Aorta (tissue), 5 donors: ENCODE measurements around the gene CD46. TPM values are rescaled to one million over a fixed set of nuclear protein-coding genes. Genes with fewer than 3 reads are reported as not detected.
"Not testable (repeated sequence)": the region's sequence is repeated elsewhere in the genome, so short reads cannot be mapped to it uniquely, and the experiment has no call there.

ENCODE experiments used
- ATAC-seq: fragments of 200-7000 bp; cut with Tn5 transposase; one replicate; pipeline ENCODE4 v1.9.1; 2022; ENCODE audit warnings: moderate library complexity; ENCODE audit not compliant: low FRiP score
- DNase-seq, 2 donors: peaks; one replicate each; pipeline ENCODE4 v3.0.0-alpha.2; 2020
- H3K27ac ChIP-seq, 2 donors: one replicate each; pipeline ENCODE4 v1.5.1; 2013; ENCODE audit warnings: low read length in 2 of 2, mild to moderate bottlenecking in 2 of 2, moderate library complexity in 2 of 2, control low read depth in 1 of 2, inconsistent platforms in 1 of 2, low read depth in 1 of 2
- H3K27me3 ChIP-seq, 2 donors: one replicate each; pipeline ENCODE4 v1.6.1; 2013; ENCODE audit warnings: control low read depth in 1 of 2, low read length in 1 of 2, mild to moderate bottlenecking in 1 of 2, moderate library complexity in 1 of 2; ENCODE audit not compliant: insufficient read depth in 2 of 2, control insufficient read depth in 1 of 2
- H3K36me3 ChIP-seq, 2 donors: one replicate each; pipeline ENCODE4 v1.6.1; 2013; ENCODE audit warnings: control low read depth in 1 of 2, low read length in 1 of 2, mild to moderate bottlenecking in 1 of 2; ENCODE audit not compliant: insufficient read depth in 2 of 2, control insufficient read depth in 1 of 2
- H3K4me1 ChIP-seq, 2 donors: one replicate each; pipeline ENCODE4 v1.6.1; 2013; ENCODE audit warnings: low read length in 2 of 2, control low read depth in 1 of 2, mild to moderate bottlenecking in 1 of 2, moderate library complexity in 1 of 2; ENCODE audit not compliant: insufficient read depth in 2 of 2, control insufficient read depth in 1 of 2
- H3K4me3 ChIP-seq, 2 donors: one replicate each; pipeline ENCODE4 v1.5.1; 2013; ENCODE audit warnings: low read length in 2 of 2, control low read depth in 1 of 2, mild to moderate bottlenecking in 1 of 2
- H3K9me3 ChIP-seq: one replicate; pipeline ENCODE4 v1.6.1; 2013; ENCODE audit warnings: mild to moderate bottlenecking, low read length; ENCODE audit not compliant: control insufficient read depth
- WGBS, 2 donors: extraction: QIAGEN DNeasy Blood & Tissue Kit; methylation state at CpG; one replicate each; pipeline ENCODE4 v1.1.7; 2013; 5-methylcytosine and 5-hydroxymethylcytosine counted together
- intact Hi-C, 2 donors: fragments of 100-400 bp; cut with DNase I; formaldehyde crosslinking; loops; one replicate each; pipeline versions ENCODE4 v1.14.2 to v1.15.0; 2022
- polyA plus RNA-seq, 2 donors: library from polyadenylated mRNA; stranded (reverse); fragments of 200-250 nt; gene quantifications; one replicate each; pipeline ENCODE4 v1.2.3, GENCODE V29; 2013
- total RNA-seq, 2 donors: library from RNA; stranded (reverse); fragmentation: NEBNext Ultra II Directional; extraction: Animal tissue kit (Norgen Biotek cat#: 25700); gene quantifications; one replicate each; pipeline ENCODE4 v1.2.1, GENCODE V29; 2021
- donor health status: healthy with polysubstance abuse.
- donor health status: Bipolar disorder and iron deficiency.
- donor health status: DM: no; HTN: no; CAD: no.
- donor health status: DM: no; HTN: no; CAD: no.
- donor health status: DM: yes; HTN: yes; CAD: no.

Gene CD46
- total and polyA plus RNA-seq, 4 donors = 56.3 to 210 (median 171) TPM

DNA sequence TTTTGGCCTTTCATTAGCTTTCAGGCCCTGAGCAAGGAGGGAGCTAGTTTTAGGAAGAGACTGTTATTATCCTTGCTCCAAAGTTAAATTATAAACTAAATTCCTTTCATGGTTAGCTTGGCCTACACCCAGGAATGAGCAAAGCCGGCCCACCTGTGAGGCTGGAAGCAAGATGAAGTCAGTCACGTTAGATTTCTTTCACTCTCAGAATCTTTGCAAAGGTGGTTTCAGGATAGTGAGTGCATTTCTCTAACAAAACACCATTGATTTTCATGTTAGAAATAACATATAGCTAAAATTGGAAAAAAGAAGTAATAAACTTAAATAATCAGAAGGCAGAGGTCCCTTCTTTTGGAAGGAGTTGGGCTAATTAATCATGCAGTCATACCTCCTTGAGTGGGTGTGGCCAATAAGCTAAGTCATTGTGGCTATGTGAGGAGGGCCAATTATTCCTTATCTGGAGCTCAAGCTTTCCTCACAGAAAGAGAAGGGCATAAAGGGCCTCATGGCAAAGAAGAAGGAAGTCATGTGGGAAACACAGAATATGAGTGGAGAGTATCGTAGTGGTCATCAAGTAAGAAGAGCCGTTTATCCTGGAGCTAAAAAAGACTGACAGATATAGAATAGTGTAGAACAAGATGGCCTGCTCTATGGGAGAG, 23.5 kb upstream of the CD46 start:
- H3K36me3 ChIP-seq, H3K27ac ChIP-seq, H3K27me3 ChIP-seq, H3K4me3 ChIP-seq, intact Hi-C loops, ATAC-seq, H3K4me1 ChIP-seq, H3K9me3 ChIP-seq, DNase-seq: not testable (repeated sequence)
- 82 to 86% methylated on average over 4 of the region's 4 CpGs for WGBS, 2 donors

DNA sequence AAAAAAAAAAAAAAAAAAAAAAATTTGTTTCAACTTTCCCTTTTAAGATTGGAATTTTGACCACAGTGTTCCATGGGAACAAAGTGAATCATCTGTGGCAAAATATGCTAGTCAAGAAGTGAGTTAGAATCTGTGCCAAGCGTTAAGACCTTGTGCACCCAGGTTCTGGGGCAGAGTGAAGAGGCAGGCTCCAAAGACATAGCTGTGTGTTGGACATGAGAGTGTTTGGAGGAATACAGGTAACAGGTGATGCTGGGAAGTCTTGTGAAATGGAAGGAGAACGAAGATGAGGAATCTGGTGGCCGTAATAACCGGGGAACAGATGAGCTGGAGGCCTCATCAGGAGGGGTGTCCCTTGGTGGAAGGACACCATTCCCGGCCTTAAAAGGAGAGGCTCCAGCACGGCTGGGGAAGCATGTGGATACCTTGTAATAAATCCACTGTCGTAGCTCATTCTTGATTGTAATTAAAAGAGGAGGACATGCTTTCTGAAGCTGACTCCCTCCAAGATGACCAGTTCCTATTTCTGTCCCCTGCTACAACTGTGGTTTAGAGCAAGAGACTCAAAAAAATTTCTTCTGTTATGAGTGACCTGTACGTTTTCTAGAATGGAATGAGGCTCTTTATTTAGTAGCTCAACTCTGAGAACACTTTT, 14.2 kb upstream of the CD46 start:
- H3K36me3 ChIP-seq, intact Hi-C loops, ATAC-seq, H3K4me3 ChIP-seq, H3K4me1 ChIP-seq, H3K9me3 ChIP-seq, H3K27me3 ChIP-seq, DNase-seq, H3K27ac ChIP-seq: not testable (repeated sequence)
- 72 to 80% methylated on average over 8 of the region's 8 CpGs for WGBS, 2 donors

DNA sequence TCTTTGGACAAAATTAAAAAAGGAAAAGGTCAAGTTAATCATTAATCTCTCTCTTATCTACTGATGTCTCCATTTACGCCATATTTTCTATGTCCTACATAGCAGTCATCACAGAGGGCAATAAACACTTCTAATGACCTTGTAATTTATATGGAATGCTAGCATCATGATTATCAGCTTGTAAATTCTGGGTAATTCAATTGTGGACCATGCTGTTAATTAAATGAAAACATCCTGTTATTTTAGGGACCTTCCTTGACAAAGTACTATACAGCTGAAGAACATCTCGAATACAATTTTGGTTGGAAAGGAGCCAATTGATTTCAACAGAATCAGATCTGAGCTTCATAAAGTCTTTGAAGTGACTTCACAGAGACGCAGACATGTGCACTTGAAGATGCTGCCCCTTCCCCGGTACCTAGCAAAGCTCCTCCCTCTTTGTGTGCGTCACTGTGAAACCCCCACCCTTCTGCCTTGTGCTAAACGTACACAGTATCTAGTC, 13.6 kb upstream of the CD46 start:
- H3K27me3 ChIP-seq, H3K4me1 ChIP-seq, ATAC-seq, H3K27ac ChIP-seq, DNase-seq, H3K9me3 ChIP-seq, intact Hi-C loops, H3K36me3 ChIP-seq, H3K4me3 ChIP-seq: not testable (repeated sequence)
- WGBS, 2 donors = 45 to 47% methylated on average over 6 of the region's 6 CpGs

DNA sequence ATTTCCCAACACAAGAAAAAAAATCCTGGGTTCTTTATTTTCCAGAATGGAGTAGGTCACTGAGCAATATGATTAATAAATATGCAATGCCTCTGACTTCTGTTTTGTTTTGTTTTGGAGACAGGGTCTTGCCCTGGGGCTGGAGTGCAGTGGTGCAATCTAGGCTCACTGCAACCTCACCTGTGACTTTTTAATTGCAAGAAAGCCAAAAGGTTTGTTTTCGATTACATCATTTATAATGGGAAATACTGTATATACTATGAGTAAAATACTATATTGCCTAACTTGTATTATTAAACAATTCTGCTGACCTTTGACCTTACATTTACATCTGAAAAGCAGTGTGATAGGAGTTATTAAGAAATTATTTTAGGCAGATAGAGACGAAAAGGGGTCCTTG, 11.6 kb upstream of the CD46 start:
- no peaks in the 10 kb centered on the region for H3K4me1 ChIP-seq
- ATAC-seq (no peak), DNase-seq (no peak)
- H3K9me3 ChIP-seq = no peaks in the 10 kb centered on the region
- H3K27ac ChIP-seq = no peak overlapping the region
- intact Hi-C loops = no loop called here
- no peak overlapping the region for H3K4me3 ChIP-seq
- WGBS, 2 donors = 81 to 82% methylated on average over 2 of the region's 2 CpGs
- no peaks in the 10 kb centered on the region for H3K27me3 ChIP-seq
- no peaks in the 10 kb centered on the region for H3K36me3 ChIP-seq

DNA sequence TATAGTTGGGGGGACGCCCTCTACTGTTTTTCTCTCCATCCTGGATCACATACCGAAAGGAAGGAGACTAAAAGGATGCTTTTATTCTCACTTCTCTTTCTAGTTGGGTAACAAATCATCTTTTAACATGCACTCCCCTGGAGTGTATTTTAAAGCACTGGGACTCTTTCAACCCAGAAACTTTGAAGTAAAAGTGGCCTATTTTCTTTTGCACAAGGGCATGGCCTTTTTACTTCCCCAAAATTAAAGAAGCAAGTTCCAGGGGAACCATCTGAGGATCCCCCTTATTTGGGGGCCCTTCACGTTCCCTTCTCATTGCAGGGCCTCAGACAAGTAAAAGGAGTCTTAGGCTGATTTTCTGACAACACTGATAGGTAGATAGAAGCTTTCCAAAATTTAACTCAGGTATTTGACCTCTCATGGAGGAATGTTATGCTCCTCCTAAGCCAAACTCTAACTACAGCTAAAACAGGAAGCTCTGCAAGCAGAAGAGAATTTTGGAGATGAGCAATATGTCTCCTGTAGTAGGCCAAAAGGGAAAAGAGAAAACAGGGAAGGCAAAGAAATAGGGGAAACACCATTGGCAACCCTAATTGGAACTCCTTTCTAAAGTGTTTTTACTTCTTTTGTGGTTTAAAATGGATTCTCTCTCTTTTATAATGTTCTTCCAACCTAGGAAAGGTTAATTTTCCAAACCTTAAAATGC, 8.9 kb upstream of the CD46 start:
- Histone ChIP-seq H3K27me3 (no peaks in the 10 kb centered on the region), H3K27ac (no peak overlapping the region), H3K4me3 (no peak overlapping the region), H3K36me3 (no peaks in the 10 kb centered on the region), H3K4me1 (no peaks in the 10 kb centered on the region), H3K9me3 (no peaks in the 10 kb centered on the region)
- ATAC-seq = no peak
- 91 to 92% methylated on average over 3 of the region's 3 CpGs for WGBS, 2 donors
- no peak for DNase-seq
- intact Hi-C loops = no loop called here

DNA sequence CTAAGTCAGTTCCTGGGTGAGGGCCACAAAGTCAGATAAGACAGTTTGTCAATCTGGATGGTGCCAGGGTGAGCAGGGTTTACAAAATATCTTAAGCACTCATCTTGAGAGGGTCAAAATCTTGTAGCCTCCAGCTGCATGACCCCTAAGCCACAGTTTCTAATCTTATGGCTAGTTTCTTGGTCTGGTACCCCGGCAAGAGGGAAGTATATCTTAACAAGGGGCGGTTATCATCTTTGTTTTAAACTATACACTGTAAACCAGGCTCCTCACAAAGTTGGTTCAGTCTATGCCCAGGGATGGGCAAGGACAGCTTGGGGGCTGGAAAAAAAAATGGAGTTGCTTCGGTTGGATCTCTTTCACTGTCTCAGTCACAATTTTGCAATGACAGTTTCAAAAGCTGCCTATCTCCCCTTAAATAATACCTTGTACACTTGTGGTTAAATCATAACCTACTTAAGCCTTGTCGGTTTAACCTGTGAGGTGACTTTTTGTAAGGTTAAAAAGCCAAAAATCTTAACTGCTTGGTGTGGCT, 7.8 kb upstream of the CD46 start:
- H3K4me1 ChIP-seq = no peaks in the 10 kb centered on the region
- 96 to 97% methylated on average over 4 of the region's 4 CpGs for WGBS, 2 donors
- no peaks in the 10 kb centered on the region for H3K9me3 ChIP-seq
- ATAC-seq (no peak), DNase-seq (no peak)
- no peaks in the 10 kb centered on the region for H3K27me3 ChIP-seq
- H3K27ac ChIP-seq = no peak overlapping the region
- no peak overlapping the region for H3K4me3 ChIP-seq
- intact Hi-C loops = no loop called here
- no peaks in the 10 kb centered on the region for H3K36me3 ChIP-seq

DNA sequence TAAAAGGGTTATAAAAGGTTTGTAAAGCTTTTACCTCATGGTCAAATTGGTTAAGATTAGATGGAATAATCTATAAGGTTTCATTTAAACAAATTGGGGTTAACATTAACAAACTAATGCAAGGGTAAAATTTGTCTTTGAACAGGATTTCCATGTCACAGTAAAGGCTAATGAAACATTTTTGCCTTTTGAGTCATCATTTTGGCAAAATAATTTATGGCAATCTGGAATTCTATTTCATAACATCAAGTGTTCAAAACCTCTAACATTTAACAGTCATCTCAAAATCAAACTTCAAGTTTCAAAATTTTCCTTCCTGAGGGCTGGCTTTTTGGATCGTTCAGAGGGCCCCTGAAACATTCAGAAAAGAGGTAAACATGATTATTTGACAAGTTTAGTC, 6.6 kb upstream of the CD46 start:
- WGBS, 2 donors = 26 to 31% methylated on average over 1 of the region's 1 CpG
- Histone ChIP-seq H3K9me3 (no peaks in the 10 kb centered on the region), H3K4me3 (no peak overlapping the region), H3K27me3 (no peaks in the 10 kb centered on the region), H3K36me3 (no peaks in the 10 kb centered on the region), H3K4me1 (no peaks in the 10 kb centered on the region), H3K27ac (no peak overlapping the region)
- DNase-seq = no peak
- intact Hi-C loops = no loop called here
- ATAC-seq = no peak

DNA sequence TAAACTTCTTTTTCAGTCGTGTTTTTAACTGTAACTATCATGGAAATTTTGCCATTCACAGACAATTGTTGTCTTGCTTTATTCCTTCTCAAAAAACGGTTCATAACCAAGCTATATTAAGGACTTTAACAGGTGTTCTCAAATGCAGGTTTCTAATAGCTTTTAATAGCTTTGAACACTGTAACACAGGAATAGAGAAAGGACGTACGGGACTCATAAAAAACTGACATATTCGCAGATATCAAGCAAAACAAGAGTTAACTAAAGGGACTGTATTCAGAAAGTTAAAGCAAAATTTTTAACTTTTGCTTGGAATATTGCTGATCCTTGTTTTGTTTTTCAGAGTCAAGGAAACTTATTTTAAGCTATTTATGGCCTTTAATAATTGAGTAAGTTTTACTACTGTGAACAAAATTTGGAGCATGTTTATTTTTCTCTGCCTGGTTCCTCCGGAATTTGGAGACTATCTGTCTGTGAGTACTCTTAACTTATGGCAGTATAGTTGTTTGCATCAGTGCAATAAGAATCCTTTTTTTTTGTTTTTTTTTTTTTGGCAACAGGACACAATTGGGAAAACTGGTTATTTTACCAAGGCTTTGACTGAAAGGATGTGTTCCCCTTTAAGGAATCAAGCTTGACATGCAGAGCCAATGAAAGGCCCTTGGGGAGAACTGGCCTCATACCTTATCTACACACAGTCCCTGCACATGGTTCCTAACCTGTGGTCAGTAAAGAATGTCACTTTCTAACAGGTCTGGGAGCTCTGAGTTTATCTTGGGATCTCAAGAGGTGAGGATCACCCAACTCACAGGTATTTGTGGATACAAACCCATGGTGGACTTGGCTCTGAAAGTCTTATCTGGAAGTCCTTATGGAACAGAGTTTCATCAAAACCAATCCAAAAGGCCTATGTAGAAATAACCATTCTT, 5.8 kb upstream of the CD46 start:
- WGBS, 2 donors = 79 to 81% methylated on average over 6 of the region's 6 CpGs
- Histone ChIP-seq H3K27me3 (no peaks in the 10 kb centered on the region), H3K9me3 (no peaks in the 10 kb centered on the region), H3K4me3 (no peak overlapping the region), H3K36me3 (no peaks in the 10 kb centered on the region), H3K27ac (no peak overlapping the region), H3K4me1 (no peaks in the 10 kb centered on the region)
- DNase-seq = no peak
- no peak for ATAC-seq
- intact Hi-C loops = no loop called here
